HG03378 (cell line): ENCODE results near the gene EXOC2.

ENCODE experiments used
- ATAC-seq: cut with Tn5 transposase; IDR thresholded peaks from one replicate; pipeline ENCODE4 v1.9.1; 2021; ENCODE audit warnings: mild to moderate bottlenecking, moderate library complexity; ENCODE audit not compliant: unreplicated experiment

The EXOC2 gene

GRCh38 chr6:503610-504362, 189.2 kb downstream of the EXOC2 start:
- ATAC-seq = no peak

GRCh38 chr6:502761-503160, 190.2 kb downstream of the EXOC2 start:
- ATAC-seq = no peak

- ATAC-seq = no peak
Observed at GRCh38 chr6:501891-502601, 190.9 kb downstream of the EXOC2 start.

GRCh38 chr6:499617-500016, 193.3 kb downstream of the EXOC2 start:
- ATAC-seq = peak; percentile 40

GRCh38 chr6:498795-499231, 194.1 kb downstream of the EXOC2 start:
- ATAC-seq = peak; percentile 47

GRCh38 chr6:497258-497657, 195.7 kb downstream of the EXOC2 start:
- ATAC-seq = no peak

- ATAC-seq = no peak
Observed at GRCh38 chr6:496649-497048, 196.3 kb downstream of the EXOC2 start.

- ATAC-seq = no peak
Observed at GRCh38 chr6:494394-494793, 198.5 kb downstream of the EXOC2 start.

GRCh38 chr6:493840-494239, 199.1 kb downstream of the EXOC2 start:
- no peak for ATAC-seq

GRCh38 chr6:492816-493414, 200.0 kb downstream of the EXOC2 start:
- ATAC-seq = no peak

GRCh38 chr6:492178-492577, 200.8 kb downstream of the EXOC2 start:
- ATAC-seq = no peak

GRCh38 chr6:491233-491632, 201.7 kb downstream of the EXOC2 start:
- ATAC-seq = no peak

- ATAC-seq = peak; percentile 60
Observed at GRCh38 chr6:490251-491037, 202.5 kb downstream of the EXOC2 start.

GRCh38 chr6:489762-490161, 203.2 kb downstream of the EXOC2 start:
- no peak for ATAC-seq

GRCh38 chr6:489001-489400, 203.9 kb downstream of the EXOC2 start:
- no peak for ATAC-seq

- no peak for ATAC-seq
Observed at GRCh38 chr6:487956-488355, 205.0 kb downstream of the EXOC2 start.

- no peak for ATAC-seq
Observed at GRCh38 chr6:485655-486170, 207.2 kb downstream of the EXOC2 start.

- ATAC-seq = no peak
Observed at GRCh38 chr6:484746-485145, 208.2 kb downstream of the EXOC2 start.

GRCh38 chr6:484086-484745, 208.7 kb downstream of the EXOC2 start:
- ATAC-seq = no peak

- no peak for ATAC-seq
Observed at GRCh38 chr6:475314-475713, 217.6 kb downstream of the EXOC2 start.
